ENCODE measurements around the gene PRPF39. TPM values are rescaled to one million over a fixed set of nuclear protein-coding genes. Genes with fewer than 3 reads are reported as not detected.
A peak's percentile ranks its signal among the peaks of the same experiment; 100 is the strongest.

Gene PRPF39, protein sequence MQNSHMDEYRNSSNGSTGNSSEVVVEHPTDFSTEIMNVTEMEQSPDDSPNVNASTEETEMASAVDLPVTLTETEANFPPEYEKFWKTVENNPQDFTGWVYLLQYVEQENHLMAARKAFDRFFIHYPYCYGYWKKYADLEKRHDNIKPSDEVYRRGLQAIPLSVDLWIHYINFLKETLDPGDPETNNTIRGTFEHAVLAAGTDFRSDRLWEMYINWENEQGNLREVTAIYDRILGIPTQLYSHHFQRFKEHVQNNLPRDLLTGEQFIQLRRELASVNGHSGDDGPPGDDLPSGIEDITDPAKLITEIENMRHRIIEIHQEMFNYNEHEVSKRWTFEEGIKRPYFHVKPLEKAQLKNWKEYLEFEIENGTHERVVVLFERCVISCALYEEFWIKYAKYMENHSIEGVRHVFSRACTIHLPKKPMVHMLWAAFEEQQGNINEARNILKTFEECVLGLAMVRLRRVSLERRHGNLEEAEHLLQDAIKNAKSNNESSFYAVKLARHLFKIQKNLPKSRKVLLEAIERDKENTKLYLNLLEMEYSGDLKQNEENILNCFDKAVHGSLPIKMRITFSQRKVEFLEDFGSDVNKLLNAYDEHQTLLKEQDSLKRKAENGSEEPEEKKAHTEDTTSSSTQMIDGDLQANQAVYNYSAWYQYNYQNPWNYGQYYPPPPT
- total RNA-seq (2014; rRNA removed): 23.9 and 26.1 TPM in 2 replicates
- polyA plus RNA-seq (2012): 5.2 TPM

GRCh38 chr14:45083976-45084722, at the start of gene PRPF39:
PRPF39 (plus strand) TSS chr14:45084116; CDS start chr14:45095240, 11,124 bp downstream.
- peak; percentile 88 for DNase-seq (ENCODE audit: low read depth)

GRCh38 chr14:45034730-45035129, 49.2 kb upstream of the PRPF39 start:
- no peak for DNase-seq (ENCODE audit: low read depth)

DNA sequence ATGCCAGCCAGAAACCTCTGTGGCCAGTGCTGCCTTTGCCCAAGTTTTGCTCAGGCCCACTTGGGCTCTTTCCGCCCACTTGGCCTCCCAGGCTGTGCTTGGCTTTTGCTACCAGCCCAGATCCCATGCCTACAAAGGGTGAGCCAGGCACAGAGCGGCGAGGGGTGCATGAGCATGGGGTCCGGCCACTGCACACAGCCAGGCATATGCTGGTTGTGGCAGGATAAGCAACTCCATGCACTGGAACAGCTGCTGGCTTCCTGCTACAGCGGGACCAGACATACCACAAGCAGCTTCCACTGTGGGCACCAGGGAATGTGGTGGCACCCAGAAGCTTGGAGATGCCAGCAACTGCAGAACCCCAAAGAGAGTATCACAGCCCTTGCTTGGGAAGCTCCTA, 45.7 kb upstream of the PRPF39 start:
- DNase-seq (ENCODE audit: low read depth): no peak

- DNase-seq (ENCODE audit: low read depth): peak; percentile 4
These were observed 45.1 kb upstream of the PRPF39 start for GRCh38 chr14:45038865-45039264.

DNA sequence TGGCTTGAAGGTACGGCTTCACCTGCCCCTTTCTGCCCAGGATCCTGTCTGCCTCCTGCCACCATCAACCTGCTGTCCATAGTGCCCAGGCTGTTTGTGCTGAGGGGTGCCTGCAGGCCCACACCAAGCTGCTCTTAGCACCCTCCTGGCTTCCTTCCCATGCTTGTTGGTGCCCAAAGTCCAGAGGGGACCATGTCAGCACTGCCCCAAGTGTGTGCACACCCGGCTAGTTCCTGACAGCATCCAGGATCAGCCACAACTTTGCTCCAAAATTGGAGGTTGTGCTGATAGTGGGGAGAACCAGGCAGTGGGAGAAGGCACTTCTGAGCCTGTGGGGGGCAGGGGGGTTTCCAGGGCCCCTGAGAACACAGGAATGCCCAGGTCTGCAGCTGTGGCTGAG, 44.5 kb upstream of the PRPF39 start:
- no peak for DNase-seq (ENCODE audit: low read depth)

GRCh38 chr14:45041641-45042040, 42.3 kb upstream of the PRPF39 start:
- DNase-seq (ENCODE audit: low read depth): no peak

DNA sequence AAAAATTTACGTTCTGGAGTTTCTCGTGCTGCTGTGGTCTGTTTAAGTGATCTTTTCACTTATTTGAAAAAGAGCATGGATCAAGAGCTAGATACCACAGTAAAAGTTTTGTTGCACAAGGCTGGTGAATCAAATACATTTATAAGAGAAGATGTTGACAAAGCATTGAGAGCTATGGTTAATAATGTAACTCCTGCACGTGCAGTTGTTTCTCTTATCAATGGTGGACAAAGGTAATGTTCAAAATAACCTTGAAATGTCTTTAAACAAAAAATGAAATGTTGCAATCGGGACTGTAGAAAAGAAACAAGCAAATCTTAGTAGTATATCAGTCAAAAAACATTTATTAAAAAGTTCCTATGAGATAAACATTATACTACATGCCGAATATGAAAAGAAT, 39.3 kb upstream of the PRPF39 start:
- no peak for DNase-seq (ENCODE audit: low read depth)

GRCh38 chr14:45048385-45048784, 35.5 kb upstream of the PRPF39 start:
- no peak for DNase-seq (ENCODE audit: low read depth)

DNA sequence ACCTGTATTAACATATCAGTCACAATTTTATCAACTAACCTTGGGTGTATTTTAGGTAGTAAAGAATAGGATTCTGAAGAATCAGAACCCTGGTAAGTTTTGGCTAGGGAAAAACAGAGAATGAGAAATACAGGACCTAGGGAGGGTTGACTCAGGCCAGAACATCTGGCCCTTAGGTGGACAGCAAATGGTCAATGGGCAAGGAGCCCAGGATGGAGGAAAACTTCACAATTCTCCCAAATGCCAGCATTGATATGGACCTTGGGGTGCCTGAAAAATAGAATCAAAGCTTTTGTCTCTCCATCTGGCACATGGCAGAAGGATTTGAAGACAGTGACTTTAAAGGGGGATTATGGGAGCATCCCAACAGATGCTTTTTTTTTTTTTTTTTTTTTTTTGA, 32.7 kb upstream of the PRPF39 start:
- DNase-seq (ENCODE audit: low read depth): no peak

GRCh38 chr14:45051896-45052295, 32.0 kb upstream of the PRPF39 start:
- no peak for DNase-seq (ENCODE audit: low read depth)

DNA sequence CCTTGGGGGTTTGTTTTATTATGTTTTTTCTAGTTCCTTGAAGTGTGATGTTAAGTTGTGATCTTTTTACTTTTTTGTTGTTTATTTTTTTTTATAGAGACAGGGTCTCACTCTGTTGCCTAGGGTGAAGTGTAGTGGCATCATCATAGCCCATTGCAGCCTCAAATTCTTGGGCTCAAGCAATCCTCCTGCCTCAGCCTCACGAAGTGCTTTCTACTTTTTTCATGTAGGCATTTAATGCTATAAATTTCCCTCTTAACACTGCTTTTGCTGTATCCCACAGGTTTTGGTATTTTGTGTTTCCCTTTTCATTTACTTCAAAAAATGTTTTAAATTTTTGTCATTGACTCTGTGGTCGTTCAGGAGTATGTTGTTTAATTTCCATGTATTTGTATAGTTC, 26.6 kb upstream of the PRPF39 start:
- no peak for DNase-seq (ENCODE audit: low read depth)

DNA sequence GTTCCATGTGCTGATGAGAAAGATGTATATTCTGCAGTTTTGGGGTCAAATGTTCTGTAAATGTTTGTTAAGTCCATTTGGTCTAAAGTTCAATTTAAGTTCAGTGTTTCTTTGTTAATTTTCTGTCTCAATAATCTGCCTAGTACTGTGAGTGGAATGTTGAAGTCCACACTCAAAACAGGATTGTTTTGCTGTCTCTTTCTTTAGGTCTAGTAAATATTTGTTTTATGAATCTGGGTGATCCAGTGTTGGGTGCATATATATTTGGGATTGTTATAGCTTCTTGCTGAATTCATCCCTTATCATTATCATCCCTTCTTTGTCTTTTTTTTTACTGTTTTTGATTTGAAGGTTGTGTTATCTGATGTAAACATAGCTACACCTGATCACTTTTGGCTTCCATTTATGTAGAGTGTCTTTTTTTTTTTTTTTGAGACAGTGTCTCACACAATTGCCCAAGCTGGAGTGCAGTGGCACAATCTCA, 26.0 kb upstream of the PRPF39 start:
- DNase-seq (ENCODE audit: low read depth): no peak

- DNase-seq (ENCODE audit: low read depth): no peak
These were observed 23.4 kb upstream of the PRPF39 start for GRCh38 chr14:45060551-45060950.

DNA sequence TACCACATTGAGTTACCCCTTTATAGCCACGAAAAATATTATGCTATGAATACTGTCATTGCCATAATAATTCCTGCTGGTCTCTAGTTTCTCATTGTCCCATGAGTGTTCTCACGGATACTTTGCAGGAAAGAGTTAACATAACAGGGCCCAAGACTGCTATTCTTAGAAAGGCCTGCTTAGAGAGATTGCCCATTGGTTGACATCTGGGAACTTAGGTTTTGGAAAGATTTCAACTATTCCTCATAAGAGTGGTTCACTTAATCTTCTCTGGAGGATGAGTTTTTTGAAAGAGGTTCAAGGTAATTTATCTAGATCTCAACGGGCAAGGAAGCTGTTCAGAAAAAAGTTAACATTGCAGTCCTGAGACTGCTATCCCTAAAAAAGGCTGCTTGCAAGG, 18.4 kb upstream of the PRPF39 start:
- DNase-seq (ENCODE audit: low read depth): peak; percentile 21

GRCh38 chr14:45065956-45066355, 18.0 kb upstream of the PRPF39 start:
- DNase-seq (ENCODE audit: low read depth): peak; percentile 19

DNA sequence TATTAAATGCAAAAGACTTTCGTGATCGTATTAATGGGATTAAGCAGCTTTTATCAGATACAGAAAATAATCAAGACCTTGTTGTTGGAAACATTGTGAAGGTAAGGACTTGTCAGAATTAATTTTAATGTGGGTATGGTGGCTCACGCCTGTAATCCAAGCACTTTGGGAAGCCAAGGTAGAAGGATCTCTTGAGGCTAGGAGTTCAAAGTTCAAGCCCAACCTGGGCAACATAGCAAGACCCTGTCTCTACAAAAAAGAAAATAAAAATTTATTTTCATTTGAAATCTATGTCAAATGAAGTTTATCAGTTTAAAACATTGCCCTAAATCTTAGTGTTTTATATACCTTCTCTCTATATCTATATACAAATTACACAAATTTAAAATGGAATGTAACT, 17.2 kb upstream of the PRPF39 start:
- no peak for DNase-seq (ENCODE audit: low read depth)

DNA sequence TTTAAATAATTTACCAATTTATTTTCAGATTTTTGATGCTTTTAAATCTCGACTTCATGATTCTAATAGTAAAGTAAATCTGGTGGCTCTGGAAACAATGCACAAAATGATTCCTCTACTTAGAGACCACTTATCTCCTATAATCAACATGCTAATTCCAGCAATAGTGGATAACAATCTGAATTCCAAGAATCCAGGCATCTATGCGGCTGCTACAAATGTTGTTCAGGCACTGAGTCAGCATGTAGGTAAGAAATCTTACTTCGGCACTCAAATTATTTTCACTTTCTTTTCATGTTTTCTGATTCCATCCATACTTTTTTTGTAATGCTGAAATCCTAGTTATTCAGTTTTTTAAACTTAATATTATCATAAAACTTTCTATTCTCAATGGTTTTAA, 15.5 kb upstream of the PRPF39 start:
- DNase-seq (ENCODE audit: low read depth): no peak

GRCh38 chr14:45070215-45070614, 13.7 kb upstream of the PRPF39 start:
- peak; percentile 58 for DNase-seq (ENCODE audit: low read depth)

- no peak for DNase-seq (ENCODE audit: low read depth)
These were observed 11.8 kb upstream of the PRPF39 start for GRCh38 chr14:45072126-45072525.

GRCh38 chr14:45073231-45073879, 10.6 kb upstream of the PRPF39 start:
- DNase-seq (ENCODE audit: low read depth): no peak

DNA sequence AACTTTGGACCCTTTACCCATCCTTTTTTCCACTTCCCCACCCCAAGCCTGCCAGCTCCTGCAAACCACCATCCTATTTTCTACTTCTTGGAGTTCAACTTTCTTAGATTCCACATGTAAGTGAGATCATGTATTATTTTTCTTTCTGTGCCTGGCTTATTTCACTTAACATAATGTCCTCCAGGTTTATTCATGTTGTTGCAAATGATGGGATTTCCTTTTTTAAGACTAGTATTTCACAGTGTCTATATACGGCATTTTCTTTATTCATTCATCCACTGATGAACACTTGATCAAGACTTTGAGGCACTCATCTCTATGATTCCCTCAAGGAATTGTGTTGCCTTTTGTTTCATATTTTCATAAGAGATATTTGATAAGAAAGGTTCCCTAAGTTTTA, 5.6 kb upstream of the PRPF39 start:
- DNase-seq (ENCODE audit: low read depth): no peak
